ENCODE results near the gene FCHO2.

GRCh38 chr5:72957337-72957736 is 1.5 kb downstream of the FCHO2 start:
- no peak for TF ChIP-seq CTCF (IDR thresholded peaks at IDR 0.05)
- no peak for TF ChIP-seq EZH2 (IDR thresholded peaks at IDR 0.05)
- no peak for TF ChIP-seq EZH2phosphoT487 (IDR thresholded peaks at IDR 0.05)

All from neural progenitor cell (in vitro differentiated cells).